HG03159 (cell line): ENCODE data around the gene CYSTM1.

ENCODE experiments used
- ATAC-seq: cut with Tn5 transposase; IDR thresholded peaks from one replicate; pipeline ENCODE4 v1.9.1; 2021; ENCODE audit warnings: mild to moderate bottlenecking, moderate library complexity; ENCODE audit not compliant: unreplicated experiment

The CYSTM1 gene

GRCh38 chr5:140174465-140175366 lies at the start of gene CYSTM1:
TSS of gene CYSTM1 (plus strand) at chr5:140175188. CDS start at chr5:140194466, 19,278 bp downstream.
- ATAC-seq: peak; percentile 93

GRCh38 chr5:140125637-140126036 lies 49.4 kb upstream of the CYSTM1 start, which contains the start of gene IGIP:
TSS of gene IGIP (plus strand) at chr5:140125937. CDS start at chr5:140128477, 2,540 bp downstream.
- no peak for ATAC-seq

- no peak for ATAC-seq
Measured at GRCh38 chr5:140126315-140127012, 48.5 kb upstream of the CYSTM1 start.

GRCh38 chr5:140128376-140128775 lies 46.6 kb upstream of the CYSTM1 start:
- no peak for ATAC-seq

- ATAC-seq: no peak
Measured at GRCh38 chr5:140130949-140131733, 43.8 kb upstream of the CYSTM1 start.

GRCh38 chr5:140131967-140132409 lies 43.0 kb upstream of the CYSTM1 start:
- ATAC-seq: no peak

- ATAC-seq: no peak
Measured at GRCh38 chr5:140133514-140134167, 41.3 kb upstream of the CYSTM1 start.

GRCh38 chr5:140134277-140134935 lies 40.6 kb upstream of the CYSTM1 start:
- ATAC-seq: no peak

- no peak for ATAC-seq
Measured at GRCh38 chr5:140135127-140135526, 39.9 kb upstream of the CYSTM1 start.

GRCh38 chr5:140136624-140137023 lies 38.4 kb upstream of the CYSTM1 start:
- ATAC-seq: no peak

- ATAC-seq: no peak
Measured at GRCh38 chr5:140140435-140140834, 34.6 kb upstream of the CYSTM1 start.

GRCh38 chr5:140141241-140141640 lies 33.7 kb upstream of the CYSTM1 start:
- no peak for ATAC-seq

- no peak for ATAC-seq
Measured at GRCh38 chr5:140142246-140142645, 32.7 kb upstream of the CYSTM1 start.

GRCh38 chr5:140142856-140143255 lies 32.1 kb upstream of the CYSTM1 start:
- no peak for ATAC-seq

GRCh38 chr5:140143521-140144258 lies 31.3 kb upstream of the CYSTM1 start:
- ATAC-seq: peak; percentile 24

GRCh38 chr5:140145256-140145655 lies 29.7 kb upstream of the CYSTM1 start:
- ATAC-seq: no peak

GRCh38 chr5:140145818-140146522 lies 29.0 kb upstream of the CYSTM1 start:
- peak; percentile 55 for ATAC-seq

GRCh38 chr5:140146523-140146842 lies 28.5 kb upstream of the CYSTM1 start:
- no peak for ATAC-seq

- ATAC-seq: no peak
Measured at GRCh38 chr5:140147460-140147859, 27.5 kb upstream of the CYSTM1 start.
